HEK293 (cell line): Measurements from ENCODE around the gene BTBD7.
A peak's percentile ranks its signal among the peaks of the same experiment; 100 is the strongest.

Source experiments
- GFI1B ChIP-seq: fragments of 450-650 bp; formaldehyde crosslinking; IDR thresholded peaks from 2 replicates; pipeline ENCODE4 v1.5.1; 2016; ENCODE audit warnings: missing biosample characterization, missing genetic modification characterization
- SALL2 ChIP-seq: fragments of 450-650 bp; formaldehyde crosslinking; IDR thresholded peaks from 2 replicates; pipeline ENCODE4 v1.5.0; 2017; ENCODE audit warnings: missing biosample characterization, mild to moderate bottlenecking, missing genetic modification characterization, borderline replicate concordance
- SCRT2 ChIP-seq: fragments of 450-650 bp; formaldehyde crosslinking; IDR thresholded peaks from 2 replicates; pipeline ENCODE4 v1.5.1; 2016; ENCODE audit warnings: missing biosample characterization, missing genetic modification characterization
- SP2 ChIP-seq: fragments of 450-650 bp; formaldehyde crosslinking; IDR thresholded peaks from 2 replicates; pipeline ENCODE4 v1.5.1; 2016; ENCODE audit warnings: missing biosample characterization, missing genetic modification characterization
- ZNF121 ChIP-seq: fragments of 450-650 bp; formaldehyde crosslinking; IDR thresholded peaks from 2 replicates; pipeline ENCODE4 v1.5.1; 2016; ENCODE audit warnings: missing biosample characterization, missing genetic modification characterization
- ZNF211 ChIP-seq: fragments of 450-650 bp; formaldehyde crosslinking; IDR thresholded peaks from 2 replicates; pipeline ENCODE4 v1.5.1; 2016; ENCODE audit warnings: low read depth, missing biosample characterization, missing genetic modification characterization
- ZNF404 ChIP-seq: fragments of 450-650 bp; formaldehyde crosslinking; IDR thresholded peaks from 2 replicates; pipeline ENCODE4 v1.5.1; 2017; ENCODE audit warnings: missing biosample characterization, missing genetic modification characterization
- ZNF473 ChIP-seq: fragments of 450-650 bp; formaldehyde crosslinking; IDR thresholded peaks from 2 replicates; pipeline ENCODE4 v1.5.1; 2017; ENCODE audit warnings: missing biosample characterization, missing genetic modification characterization
- ZNF558 ChIP-seq: fragments of 450-650 bp; formaldehyde crosslinking; IDR thresholded peaks from 2 replicates; pipeline ENCODE4 v1.5.1; 2016; ENCODE audit warnings: missing biosample characterization, missing genetic modification characterization
- ZNF600 ChIP-seq: fragments of 450-650 bp; formaldehyde crosslinking; IDR thresholded peaks from 2 replicates; pipeline ENCODE4 v1.5.1; 2016; ENCODE audit warnings: missing biosample characterization, missing genetic modification characterization
- ZNF626 ChIP-seq: fragments of 450-650 bp; sonication (Bioruptor Pico); formaldehyde crosslinking; IDR thresholded peaks from 2 replicates; pipeline ENCODE4 v1.5.1; 2018; ENCODE audit warnings: missing biosample characterization, missing genetic modification characterization, inconsistent platforms
- ZNF629 ChIP-seq: fragments of 450-650 bp; formaldehyde crosslinking; IDR thresholded peaks from 2 replicates; pipeline ENCODE4 v1.5.1; 2017; ENCODE audit warnings: missing biosample characterization, missing genetic modification characterization
- ZNF670 ChIP-seq: fragments of 450-650 bp; formaldehyde crosslinking; IDR thresholded peaks from 2 replicates; pipeline ENCODE4 v1.5.1; 2016; ENCODE audit warnings: missing biosample characterization, missing genetic modification characterization, low read depth
- ZNF677 ChIP-seq: fragments of 450-650 bp; IDR thresholded peaks from 2 replicates; pipeline ENCODE4 v1.5.0; 2018; ENCODE audit warnings: missing biosample characterization, mild to moderate bottlenecking, missing genetic modification characterization, moderate library complexity
- ZNF76 ChIP-seq: fragments of 450-650 bp; formaldehyde crosslinking; IDR thresholded peaks from 2 replicates; pipeline ENCODE4; 2016; ENCODE audit warnings: low read depth, missing biosample characterization, missing genetic modification characterization, borderline replicate concordance
- ZNF837 ChIP-seq: fragments of 450-650 bp; formaldehyde crosslinking; IDR thresholded peaks from 2 replicates; pipeline ENCODE4 v1.5.1; 2016; ENCODE audit warnings: missing biosample characterization, missing genetic modification characterization
- ZNF843 ChIP-seq: fragments of 450-650 bp; formaldehyde crosslinking; IDR thresholded peaks from 2 replicates; pipeline ENCODE4 v1.5.1; 2016; ENCODE audit warnings: missing biosample characterization, missing genetic modification characterization
- TF ChIP-seq, protein P1 (sequence below): IDR thresholded peaks from 2 replicates; pipeline ENCODE4 v1.6.1; 2011; ENCODE audit warnings: mild to moderate bottlenecking, low read depth, low read length, borderline replicate concordance
- TF ChIP-seq, protein P2 (sequence below): fragments of 450-650 bp; formaldehyde crosslinking; IDR thresholded peaks from 2 replicates; pipeline ENCODE4 v1.5.1; 2016; ENCODE audit warnings: missing biosample characterization, missing genetic modification characterization
- TF ChIP-seq, protein P3 (sequence below): fragments of 450-650 bp; formaldehyde crosslinking; IDR thresholded peaks from 2 replicates; pipeline ENCODE4 v1.5.1; 2016; ENCODE audit warnings: missing biosample characterization, missing genetic modification characterization, borderline replicate concordance
- TF ChIP-seq, protein P4 (sequence below): fragments of 450-650 bp; formaldehyde crosslinking; IDR thresholded peaks from 2 replicates; pipeline ENCODE4 v1.5.1; 2017; ENCODE audit warnings: missing biosample characterization, missing genetic modification characterization
- TF ChIP-seq, protein P5 (sequence below): fragments of 450-650 bp; formaldehyde crosslinking; IDR thresholded peaks from 2 replicates; pipeline ENCODE4 v1.5.1; 2016; ENCODE audit warnings: missing biosample characterization, missing genetic modification characterization
- TF ChIP-seq, protein P6 (sequence below): fragments of 450-650 bp; formaldehyde crosslinking; IDR thresholded peaks from 2 replicates; pipeline ENCODE4 v1.5.1; 2016; ENCODE audit warnings: missing biosample characterization, missing genetic modification characterization

The BTBD7 gene

DNA sequence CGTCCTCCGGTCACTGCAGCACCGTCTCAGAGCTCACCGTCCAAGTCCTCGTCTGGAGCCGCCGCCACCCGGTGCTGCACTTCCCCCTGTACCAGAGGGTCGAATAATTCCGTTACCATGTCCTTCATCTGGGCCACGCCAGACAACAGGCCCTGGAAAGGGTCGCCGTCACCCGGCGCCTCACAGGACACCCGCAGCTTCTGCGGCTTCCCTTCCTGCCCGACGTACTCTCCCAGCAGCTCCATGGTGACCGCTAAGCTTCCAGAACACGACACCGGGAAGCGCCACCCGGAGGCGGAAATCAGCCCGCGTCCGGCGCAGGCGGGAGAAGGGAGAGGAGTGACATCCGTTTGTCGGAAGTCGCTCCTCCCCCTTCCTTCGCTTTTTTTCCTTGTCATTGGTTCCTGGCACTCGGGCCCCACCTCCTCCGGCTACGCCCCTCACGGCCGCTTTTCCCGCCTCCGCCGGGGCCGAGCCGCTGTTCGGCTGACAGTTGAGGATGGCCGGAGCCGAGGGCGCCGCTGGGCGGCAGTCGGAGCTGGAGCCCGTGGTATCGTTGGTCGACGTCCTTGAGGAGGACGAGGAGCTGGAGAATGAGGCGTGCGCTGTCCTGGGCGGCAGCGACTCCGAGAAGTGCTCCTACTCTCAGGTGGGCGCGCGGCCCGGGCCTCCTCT is 125.9 kb downstream of the BTBD7 start, which contains the start of the genes GON7 and UBR7 (continued):
- TF ChIP-seq, protein P1, sequence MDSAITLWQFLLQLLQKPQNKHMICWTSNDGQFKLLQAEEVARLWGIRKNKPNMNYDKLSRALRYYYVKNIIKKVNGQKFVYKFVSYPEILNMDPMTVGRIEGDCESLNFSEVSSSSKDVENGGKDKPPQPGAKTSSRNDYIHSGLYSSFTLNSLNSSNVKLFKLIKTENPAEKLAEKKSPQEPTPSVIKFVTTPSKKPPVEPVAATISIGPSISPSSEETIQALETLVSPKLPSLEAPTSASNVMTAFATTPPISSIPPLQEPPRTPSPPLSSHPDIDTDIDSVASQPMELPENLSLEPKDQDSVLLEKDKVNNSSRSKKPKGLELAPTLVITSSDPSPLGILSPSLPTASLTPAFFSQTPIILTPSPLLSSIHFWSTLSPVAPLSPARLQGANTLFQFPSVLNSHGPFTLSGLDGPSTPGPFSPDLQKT: peak; percentile 77; the same call in 1 of the 2 replicates
- no peak for TF ChIP-seq ZNF843 (tag by site-specific recombination)
- no peak for TF ChIP-seq ZNF404 (tag by site-specific recombination)
- TF ChIP-seq ZNF211: no peak
- no peak; the same call in 1 of the 2 replicates for TF ChIP-seq ZNF121
- TF ChIP-seq ZNF473: no peak
- peak; percentile 58 for TF ChIP-seq ZNF629 (tag by site-specific recombination)
- TF ChIP-seq, protein P2, sequence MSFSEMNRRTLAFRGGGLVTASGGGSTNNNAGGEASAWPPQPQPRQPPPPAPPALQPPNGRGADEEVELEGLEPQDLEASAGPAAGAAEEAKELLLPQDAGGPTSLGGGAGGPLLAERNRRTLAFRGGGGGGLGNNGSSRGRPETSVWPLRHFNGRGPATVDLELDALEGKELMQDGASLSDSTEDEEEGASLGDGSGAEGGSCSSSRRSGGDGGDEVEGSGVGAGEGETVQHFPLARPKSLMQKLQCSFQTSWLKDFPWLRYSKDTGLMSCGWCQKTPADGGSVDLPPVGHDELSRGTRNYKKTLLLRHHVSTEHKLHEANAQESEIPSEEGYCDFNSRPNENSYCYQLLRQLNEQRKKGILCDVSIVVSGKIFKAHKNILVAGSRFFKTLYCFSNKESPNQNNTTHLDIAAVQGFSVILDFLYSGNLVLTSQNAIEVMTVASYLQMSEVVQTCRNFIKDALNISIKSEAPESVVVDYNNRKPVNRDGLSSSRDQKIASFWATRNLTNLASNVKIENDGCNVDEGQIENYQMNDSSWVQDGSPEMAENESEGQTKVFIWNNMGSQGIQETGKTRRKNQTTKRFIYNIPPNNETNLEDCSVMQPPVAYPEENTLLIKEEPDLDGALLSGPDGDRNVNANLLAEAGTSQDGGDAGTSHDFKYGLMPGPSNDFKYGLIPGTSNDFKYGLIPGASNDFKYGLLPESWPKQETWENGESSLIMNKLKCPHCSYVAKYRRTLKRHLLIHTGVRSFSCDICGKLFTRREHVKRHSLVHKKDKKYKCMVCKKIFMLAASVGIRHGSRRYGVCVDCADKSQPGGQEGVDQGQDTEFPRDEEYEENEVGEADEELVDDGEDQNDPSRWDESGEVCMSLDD (tag by site-specific recombination): no peak
- TF ChIP-seq, protein P3, sequence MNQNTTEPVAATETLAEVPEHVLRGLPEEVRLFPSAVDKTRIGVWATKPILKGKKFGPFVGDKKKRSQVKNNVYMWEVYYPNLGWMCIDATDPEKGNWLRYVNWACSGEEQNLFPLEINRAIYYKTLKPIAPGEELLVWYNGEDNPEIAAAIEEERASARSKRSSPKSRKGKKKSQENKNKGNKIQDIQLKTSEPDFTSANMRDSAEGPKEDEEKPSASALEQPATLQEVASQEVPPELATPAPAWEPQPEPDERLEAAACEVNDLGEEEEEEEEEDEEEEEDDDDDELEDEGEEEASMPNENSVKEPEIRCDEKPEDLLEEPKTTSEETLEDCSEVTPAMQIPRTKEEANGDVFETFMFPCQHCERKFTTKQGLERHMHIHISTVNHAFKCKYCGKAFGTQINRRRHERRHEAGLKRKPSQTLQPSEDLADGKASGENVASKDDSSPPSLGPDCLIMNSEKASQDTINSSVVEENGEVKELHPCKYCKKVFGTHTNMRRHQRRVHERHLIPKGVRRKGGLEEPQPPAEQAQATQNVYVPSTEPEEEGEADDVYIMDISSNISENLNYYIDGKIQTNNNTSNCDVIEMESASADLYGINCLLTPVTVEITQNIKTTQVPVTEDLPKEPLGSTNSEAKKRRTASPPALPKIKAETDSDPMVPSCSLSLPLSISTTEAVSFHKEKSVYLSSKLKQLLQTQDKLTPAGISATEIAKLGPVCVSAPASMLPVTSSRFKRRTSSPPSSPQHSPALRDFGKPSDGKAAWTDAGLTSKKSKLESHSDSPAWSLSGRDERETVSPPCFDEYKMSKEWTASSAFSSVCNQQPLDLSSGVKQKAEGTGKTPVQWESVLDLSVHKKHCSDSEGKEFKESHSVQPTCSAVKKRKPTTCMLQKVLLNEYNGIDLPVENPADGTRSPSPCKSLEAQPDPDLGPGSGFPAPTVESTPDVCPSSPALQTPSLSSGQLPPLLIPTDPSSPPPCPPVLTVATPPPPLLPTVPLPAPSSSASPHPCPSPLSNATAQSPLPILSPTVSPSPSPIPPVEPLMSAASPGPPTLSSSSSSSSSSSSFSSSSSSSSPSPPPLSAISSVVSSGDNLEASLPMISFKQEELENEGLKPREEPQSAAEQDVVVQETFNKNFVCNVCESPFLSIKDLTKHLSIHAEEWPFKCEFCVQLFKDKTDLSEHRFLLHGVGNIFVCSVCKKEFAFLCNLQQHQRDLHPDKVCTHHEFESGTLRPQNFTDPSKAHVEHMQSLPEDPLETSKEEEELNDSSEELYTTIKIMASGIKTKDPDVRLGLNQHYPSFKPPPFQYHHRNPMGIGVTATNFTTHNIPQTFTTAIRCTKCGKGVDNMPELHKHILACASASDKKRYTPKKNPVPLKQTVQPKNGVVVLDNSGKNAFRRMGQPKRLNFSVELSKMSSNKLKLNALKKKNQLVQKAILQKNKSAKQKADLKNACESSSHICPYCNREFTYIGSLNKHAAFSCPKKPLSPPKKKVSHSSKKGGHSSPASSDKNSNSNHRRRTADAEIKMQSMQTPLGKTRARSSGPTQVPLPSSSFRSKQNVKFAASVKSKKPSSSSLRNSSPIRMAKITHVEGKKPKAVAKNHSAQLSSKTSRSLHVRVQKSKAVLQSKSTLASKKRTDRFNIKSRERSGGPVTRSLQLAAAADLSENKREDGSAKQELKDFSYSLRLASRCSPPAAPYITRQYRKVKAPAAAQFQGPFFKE (tag by site-specific recombination): no peak
- peak; percentile 99 for TF ChIP-seq ZNF600
- TF ChIP-seq SALL2 (tag by site-specific recombination): no peak
- TF ChIP-seq SP2 (tag by site-specific recombination): peak; percentile 99
- no peak for TF ChIP-seq ZNF558 (tag by site-specific recombination)
- TF ChIP-seq, protein P4, sequence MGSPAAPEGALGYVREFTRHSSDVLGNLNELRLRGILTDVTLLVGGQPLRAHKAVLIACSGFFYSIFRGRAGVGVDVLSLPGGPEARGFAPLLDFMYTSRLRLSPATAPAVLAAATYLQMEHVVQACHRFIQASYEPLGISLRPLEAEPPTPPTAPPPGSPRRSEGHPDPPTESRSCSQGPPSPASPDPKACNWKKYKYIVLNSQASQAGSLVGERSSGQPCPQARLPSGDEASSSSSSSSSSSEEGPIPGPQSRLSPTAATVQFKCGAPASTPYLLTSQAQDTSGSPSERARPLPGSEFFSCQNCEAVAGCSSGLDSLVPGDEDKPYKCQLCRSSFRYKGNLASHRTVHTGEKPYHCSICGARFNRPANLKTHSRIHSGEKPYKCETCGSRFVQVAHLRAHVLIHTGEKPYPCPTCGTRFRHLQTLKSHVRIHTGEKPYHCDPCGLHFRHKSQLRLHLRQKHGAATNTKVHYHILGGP (tag by site-specific recombination): no peak
- TF ChIP-seq SCRT2 (tag by site-specific recombination): no peak
- TF ChIP-seq ZNF626: no peak
- no peak for TF ChIP-seq ZNF677 (tag by site-specific recombination)
- TF ChIP-seq, protein P5, sequence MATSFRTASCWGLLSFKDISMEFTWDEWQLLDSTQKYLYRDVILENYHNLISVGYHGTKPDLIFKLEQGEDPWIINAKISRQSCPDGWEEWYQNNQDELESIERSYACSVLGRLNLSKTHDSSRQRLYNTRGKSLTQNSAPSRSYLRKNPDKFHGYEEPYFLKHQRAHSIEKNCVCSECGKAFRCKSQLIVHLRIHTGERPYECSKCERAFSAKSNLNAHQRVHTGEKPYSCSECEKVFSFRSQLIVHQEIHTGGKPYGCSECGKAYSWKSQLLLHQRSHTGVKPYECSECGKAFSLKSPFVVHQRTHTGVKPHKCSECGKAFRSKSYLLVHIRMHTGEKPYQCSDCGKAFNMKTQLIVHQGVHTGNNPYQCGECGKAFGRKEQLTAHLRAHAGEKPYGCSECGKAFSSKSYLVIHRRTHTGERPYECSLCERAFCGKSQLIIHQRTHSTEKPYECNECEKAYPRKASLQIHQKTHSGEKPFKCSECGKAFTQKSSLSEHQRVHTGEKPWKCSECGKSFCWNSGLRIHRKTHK (tag by site-specific recombination): no peak
- no peak for TF ChIP-seq ZNF837 (tag by site-specific recombination)
- TF ChIP-seq, protein P6, sequence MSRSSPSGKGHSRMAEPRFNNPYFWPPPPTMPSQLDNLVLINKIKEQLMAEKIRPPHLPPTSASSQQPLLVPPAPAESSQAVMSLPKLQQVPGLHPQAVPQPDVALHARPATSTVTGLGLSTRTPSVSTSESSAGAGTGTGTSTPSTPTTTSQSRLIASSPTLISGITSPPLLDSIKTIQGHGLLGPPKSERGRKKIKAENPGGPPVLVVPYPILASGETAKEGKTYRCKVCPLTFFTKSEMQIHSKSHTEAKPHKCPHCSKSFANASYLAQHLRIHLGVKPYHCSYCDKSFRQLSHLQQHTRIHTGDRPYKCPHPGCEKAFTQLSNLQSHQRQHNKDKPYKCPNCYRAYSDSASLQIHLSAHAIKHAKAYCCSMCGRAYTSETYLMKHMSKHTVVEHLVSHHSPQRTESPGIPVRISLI: no peak
- TF ChIP-seq GFI1B (tag by site-specific recombination): no peak
- TF ChIP-seq ZNF76: peak; percentile 36; the same call in 1 of the 2 replicates
- no peak for TF ChIP-seq ZNF670 (tag by site-specific recombination)
